Bone marrow (tissue), 2 donors: ENCODE data around the gene VSTM4.

Experiments used
- DNase-seq, 2 donors: peaks; one replicate each; lab custom pipeline; 2025; lab: John Stamatoyannopoulos, UW

Gene VSTM4

DNA sequence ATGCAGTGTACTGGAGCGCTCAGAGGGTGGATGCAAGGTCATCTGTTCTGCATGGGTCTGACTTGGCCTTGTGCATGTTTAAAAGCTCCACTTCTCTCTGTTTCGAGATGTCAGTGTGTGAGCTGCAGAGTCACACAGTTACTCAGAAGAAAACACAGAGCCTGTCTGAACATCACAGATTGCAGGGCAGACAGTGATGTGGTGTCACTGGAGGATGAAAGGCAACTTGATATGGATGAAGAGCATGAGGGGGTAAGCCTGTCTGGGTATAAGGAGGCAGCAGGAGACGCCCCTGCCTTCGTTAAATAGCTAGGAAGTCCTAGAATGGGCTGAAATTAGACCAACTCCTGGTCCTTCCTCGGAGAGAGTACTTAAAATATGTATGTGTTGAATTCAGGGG is 108.2 kb downstream of the VSTM4 start:
- DNase-seq: no peak

DNA sequence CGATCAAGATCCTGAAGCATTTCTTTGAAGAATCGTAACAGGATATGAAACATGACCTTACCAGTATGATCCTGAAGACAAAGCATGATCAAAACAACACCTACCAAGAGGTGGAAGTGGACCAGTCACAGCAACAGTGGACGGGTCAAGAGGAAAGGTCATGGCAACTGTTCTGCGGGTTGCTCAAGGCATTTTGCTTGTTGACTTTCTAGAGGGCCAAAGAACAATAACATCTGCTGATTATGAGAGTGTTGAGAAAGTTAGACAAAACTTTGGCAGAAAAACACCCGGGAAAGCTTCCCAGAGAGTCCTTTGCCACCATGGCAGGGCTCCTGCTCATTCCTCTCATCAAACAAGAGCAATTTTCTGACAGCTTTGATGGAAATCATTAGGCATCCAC is 110.1 kb downstream of the VSTM4 start:
- DNase-seq: no peak

DNA sequence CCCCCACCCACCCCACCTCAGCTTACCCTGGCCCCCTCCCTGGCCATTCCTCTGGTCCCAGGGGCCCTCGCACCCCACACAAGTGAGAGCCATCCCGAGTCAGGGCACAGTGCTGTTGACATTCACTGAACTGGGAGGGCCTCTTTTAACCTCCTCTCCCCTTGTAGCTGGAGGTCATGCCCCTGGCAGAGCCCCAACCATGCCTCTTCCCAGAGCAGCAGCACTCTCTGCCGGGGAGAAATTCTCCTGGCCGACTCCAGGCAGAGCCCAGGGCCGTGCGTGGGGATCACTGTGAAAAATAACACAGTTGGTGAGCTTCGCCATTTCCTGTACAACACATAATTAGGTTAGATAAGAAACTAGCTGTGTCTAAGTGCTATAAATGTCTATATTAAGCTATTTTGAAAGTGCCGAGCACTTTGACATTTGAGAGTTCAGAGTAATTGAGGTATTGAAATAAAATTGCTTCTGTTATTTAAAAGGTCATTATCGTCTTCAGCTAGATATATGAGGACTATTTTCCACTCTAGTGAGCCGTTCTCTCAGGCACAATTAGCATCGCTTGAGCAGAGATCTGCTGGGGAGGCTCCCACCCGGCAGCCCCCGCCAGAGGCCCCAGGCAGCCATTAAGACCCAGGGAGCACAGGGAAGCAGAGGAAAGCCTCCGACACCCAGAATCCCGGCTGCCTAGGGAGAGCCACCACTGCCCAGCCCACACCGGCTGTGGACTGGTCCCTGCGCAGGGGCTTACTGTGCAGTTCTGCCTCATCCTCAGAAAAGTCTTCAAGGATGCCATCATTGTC is 113.3 kb downstream of the VSTM4 start:
- DNase-seq: no peak

DNA sequence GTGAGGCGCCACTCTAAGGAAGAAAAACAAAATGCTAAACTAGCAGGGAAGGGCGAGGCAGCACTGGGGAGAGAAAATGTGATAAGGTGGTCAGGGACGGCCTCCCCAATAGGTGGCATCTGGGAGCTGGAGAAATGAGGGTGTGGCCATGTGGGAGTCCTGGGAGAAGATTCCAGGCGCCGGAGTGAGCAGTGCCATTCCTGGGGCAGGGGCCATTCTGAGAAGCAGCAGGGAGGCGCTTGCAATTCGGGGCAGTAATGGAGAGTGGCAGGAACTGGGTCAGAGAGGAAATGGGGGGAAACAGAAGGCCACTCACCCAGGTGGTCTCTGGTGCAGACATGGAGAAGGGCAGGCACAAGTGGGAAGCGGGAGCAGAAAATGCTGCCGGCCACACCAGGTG is 113.9 kb downstream of the VSTM4 start:
- DNase-seq: no peak

DNA sequence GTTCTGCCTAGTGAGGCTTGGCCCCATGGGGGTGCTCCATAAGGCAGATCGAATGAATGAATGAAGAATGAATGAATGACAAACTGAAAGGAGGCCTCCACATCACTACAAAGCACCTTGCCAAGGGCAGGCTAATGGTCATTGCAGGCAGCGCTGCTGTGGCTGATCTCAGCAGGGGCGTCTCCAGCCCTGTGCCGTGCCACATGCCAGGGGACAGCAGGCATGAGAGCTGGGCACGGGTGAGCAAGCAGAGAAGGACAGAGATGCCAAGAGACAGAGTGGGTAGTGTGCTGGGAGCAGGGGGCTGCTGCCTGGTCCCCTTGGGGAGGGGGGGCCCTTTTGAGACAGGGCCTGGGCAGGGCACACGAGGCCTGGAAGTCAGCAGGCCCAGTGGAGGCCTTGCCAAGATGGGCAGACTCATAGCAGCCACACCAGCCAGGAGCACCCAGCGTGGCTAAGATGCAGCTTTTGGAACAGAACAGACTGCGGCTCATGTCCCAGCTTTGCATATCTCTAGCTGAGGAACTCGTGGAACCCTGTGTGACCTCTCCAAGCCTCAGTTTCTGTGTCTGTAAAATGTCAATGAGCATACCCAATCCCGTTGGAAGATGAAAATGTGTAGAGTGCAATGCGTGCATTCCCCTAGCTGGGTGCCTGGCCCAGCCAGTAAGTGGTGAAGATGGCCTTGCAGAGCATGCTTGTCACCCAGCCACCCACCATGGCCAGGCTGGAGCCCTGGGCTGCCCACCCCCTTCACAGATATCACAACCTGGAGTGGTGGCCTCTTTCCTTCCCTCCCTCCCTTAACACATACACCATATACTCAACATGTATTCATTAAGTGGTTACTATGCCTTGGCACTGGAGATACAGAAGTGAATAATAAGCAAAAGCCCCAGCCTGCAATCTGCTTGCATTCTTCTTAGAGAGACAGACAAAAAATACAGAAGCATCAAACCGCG is 114.6 kb downstream of the VSTM4 start:
- no peak for DNase-seq

DNA sequence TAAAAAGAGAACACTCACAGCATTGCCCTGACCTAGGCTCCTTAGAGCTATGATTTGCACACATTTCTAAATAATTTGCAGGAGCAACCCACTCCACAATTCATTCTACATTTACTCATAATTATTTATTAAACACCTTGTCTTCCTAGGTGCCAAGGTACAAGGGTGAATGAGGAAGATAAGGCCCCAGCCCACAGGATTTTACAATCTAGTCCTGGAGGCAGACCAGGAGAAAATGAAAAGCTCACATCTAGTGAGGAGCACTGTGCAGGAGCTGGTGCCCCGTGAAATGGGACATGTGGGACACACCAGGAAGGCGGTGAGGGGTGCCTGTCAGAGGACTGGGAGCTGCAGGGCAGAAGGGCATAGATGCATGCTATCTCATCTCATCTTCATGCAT is 116.0 kb downstream of the VSTM4 start:
- DNase-seq: no peak

DNA sequence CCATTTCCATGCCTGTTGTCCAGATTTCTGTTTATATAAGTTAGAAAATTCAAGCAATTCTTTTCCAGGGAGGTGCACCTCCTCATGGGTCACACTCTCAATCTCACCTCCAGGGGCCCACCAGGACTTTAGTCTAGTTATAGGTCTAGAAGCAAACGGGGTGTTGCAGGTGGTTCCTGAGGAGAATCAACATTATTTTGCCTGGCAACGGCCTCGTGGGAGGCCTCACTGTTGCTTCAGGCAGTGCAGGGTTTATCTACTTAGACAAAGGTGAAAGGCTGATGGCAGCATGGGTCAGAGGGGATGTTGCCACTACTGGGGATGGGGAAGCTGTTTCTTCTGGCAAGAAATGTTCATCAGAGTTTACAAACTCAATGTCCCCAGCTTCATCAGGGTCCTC is 119.0 kb downstream of the VSTM4 start:
- no peak for DNase-seq

DNA sequence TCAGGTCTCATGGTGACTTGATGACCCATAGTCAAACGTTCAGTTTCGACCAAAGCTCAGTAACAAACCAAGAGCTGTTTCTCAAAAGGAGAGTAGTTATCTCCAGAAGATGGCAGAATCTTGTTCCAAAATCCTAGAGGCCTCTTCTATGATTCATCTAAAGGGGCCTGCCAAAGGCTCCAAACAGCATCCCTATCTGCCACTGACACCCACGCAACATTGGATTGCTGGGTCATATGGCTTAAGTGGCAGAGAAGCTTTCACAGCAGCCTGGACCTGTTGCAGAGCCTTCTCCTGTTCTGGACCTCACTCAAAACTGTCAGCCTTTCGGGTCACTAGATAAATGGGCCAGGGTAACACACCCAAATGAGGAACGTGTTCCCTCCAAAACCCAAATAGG is 121.7 kb downstream of the VSTM4 start:
- no peak for DNase-seq

DNA sequence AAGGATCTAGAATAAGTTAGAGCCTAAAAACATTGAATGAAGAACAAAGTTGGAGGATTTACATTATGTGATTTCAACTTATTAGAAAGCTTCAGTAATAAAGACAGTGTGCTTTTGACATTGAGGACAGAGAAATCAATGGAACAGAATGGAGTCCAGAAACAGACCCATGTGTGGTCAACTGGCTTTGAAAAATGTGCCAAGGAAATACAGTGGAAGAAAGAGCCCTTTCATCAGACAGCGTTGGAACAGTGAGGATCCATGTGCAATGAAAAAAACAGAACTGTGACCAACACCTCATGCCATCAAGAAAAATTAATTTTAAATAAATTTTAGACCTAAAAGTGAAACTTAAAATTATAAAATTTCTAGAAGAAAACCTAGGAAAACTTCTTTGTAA is 125.1 kb downstream of the VSTM4 start:
- no peak for DNase-seq

DNA sequence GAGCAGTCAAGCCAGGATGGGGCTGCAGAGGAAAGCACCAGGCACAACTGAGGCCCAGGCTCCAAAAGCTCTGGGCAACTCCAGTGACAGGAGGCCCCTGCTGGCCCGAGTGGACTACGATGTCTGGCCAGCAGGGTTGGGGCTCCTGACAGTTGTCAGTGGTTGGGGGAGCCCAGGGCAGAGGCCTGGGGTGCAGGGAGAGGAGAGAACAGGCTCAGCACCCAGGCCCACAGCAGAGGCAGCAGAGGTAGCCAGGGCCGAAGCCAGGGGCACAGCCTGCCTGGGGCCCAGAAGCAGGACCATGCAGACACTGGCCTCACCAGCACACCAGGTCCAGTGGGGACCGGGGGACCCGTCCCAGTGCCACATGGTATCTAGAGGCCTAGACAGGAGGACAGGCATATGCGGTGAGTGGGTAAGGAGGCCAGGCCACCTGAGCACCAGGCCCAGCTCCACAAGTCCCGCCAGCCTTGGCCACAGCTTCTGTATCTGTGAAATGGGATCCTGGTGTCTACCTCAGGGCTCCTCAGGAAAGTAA is 129.6 kb downstream of the VSTM4 start:
- no peak for DNase-seq

DNA sequence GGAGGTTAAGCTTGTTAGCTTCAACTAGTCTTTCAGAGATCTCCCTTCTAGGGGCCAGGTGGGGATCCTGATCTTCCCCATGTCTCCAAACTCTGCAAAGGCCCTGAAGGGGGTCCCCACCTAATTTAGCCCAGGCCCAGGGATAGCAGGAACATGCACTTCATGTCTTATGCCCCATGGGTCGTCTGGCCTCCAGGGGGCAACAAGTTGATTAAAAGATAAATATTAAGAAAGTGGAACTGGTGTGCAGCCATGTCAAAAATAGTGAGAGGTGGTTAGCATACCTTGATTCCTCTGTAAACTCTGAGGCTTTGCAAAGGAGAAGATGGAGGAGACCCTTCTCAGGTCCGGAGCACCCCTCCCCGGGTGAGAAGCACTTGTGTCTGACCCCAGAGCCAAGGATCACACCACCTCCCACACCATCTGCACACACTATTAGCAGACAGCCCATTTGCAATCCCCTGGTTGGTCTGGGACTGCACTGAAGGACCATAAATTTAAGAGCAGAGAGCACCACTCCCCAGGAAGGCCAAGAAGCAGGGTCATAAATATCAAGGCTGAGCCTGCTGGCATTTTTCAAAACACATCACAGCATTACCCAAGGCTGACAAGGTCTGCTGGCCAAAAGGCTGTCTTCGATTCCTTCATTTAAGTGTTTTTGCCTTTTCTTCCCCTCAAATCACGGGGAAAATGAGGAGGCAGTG is 131.5 kb downstream of the VSTM4 start:
- DNase-seq: no peak

DNA sequence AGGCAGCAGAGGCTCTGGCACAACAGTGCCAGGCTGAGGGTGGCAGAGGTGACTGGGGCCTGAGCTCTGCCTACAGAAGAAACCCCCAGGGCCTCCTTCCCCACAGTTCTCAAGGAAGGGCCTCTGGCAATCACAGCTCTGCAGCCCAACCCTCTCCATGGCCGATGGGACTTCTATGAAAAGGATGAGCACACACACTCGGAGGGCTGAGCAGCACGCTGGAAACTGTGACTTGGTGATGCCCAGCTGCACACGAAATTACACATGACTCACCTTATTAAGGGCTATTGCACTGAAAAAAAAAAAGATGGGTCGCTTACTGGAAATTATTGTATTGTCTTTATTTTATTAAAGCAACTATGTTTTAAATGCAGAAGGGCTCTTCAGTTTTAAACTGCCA is 132.7 kb downstream of the VSTM4 start:
- DNase-seq: no peak

DNA sequence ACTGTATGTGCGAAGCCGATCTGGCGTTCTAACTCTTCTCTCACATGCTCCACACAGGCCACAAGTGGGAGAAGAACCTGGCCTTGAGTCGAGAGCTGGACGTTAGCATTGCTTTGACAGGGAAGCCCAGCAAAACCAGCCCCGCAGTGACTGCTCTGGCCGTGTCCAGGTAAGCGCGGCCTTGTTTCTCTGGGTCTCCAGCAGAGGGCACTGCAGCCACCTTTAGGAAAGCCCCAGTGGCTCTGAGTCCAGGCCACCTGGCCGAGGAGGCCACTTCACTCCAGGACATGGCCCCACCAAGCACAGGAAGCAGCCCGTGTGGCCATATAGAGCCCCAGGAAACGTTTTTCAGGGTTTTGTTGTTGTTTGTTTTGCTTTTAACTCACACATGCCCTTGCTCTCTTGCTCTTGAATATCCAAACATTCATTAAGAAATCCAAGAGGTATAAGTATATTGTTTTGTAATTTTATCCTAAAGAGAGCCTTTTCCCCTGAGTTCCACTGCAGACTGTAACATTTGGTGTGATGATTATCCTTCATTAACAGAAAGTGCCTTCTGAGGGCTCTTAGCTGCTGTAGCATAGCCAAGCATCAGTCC is 133.9 kb downstream of the VSTM4 start:
- DNase-seq: no peak

DNA sequence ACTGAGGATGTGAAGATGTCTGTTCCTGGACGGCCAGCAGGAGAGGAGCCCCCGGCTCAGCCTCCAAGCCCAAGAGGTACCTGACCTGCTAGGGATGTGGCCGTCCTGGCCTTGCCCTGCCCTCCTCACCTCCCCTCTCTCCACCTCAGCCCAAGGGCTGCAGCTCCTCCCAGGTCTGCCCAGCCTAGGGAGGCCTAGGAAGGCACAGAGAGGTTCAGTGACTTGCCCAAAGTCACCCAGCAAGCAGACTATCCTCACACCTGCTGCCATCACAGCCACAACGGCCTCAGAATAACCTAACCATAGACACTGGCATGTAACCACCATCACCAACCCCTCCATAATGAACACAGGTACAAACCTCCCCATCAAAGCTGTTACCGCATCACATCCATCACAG is 137.0 kb downstream of the VSTM4 start:
- no peak for DNase-seq

DNA sequence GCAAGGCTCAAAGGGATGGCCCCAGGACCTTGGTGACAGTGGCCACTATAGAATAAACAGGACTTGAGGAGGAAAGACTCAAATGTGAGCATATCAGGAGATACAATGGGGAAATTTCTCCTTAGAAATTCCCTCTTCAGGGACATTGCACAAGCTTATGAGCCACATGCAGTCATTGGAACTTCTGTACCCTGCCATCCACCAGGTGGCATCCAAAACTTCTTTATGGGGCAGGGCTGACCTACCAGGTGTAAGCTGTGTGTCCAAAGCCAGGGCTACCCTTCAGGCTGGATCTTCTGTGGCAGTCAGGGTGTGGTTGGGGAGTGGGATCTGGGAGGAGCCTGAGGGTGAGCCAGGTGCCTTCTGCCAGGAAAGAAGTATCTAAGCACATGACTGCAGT is 139.1 kb downstream of the VSTM4 start:
- DNase-seq: no peak

DNA sequence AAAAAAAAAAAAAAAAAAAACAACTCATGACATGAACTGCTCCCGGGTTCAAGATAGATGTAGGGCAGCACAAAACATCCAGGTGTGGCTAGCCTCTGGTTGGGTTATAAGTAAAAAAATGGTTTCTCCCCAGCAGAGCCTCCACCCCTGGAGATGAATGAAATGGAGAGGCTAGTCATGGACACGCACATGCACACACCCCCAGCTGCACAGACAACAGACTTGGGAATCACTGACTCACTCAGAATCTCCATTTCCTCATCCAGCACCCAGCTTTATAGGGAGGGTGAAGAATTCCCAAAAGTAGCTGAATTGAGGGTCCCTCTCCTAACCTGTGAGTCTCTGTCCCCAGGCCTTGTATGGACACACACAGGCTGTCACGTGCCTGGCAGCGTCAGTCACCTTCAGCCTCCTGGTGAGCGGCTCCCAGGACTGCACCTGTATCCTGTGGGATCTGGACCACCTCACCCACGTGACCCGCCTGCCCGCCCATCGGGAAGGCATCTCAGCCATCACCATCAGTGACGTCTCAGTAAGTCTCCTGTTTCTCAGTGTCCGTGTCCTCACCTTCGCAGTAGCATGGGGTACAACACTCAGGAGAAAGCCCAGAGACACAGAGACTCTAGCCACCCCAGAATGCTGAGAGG is 140.7 kb downstream of the VSTM4 start:
- DNase-seq: no peak

DNA sequence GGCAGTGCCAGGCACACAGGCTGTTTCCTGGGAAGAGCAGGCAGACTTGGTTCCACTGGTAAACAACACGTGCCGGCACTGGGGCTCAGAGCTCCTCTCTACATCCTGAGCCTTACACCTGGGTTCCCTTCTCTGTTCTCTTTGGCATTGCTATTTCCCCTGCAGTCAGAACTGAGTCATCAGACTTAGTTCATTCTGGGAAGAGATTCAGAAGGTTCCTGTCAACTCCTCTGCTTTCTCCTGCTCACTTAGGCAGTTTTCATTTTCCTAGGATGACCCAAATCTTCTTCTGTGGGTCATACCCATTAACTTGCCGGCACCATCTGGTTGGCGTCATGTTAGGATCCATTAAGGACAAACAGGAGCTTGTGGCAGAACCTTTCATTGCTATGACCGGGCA is 142.3 kb downstream of the VSTM4 start:
- DNase-seq: no peak

DNA sequence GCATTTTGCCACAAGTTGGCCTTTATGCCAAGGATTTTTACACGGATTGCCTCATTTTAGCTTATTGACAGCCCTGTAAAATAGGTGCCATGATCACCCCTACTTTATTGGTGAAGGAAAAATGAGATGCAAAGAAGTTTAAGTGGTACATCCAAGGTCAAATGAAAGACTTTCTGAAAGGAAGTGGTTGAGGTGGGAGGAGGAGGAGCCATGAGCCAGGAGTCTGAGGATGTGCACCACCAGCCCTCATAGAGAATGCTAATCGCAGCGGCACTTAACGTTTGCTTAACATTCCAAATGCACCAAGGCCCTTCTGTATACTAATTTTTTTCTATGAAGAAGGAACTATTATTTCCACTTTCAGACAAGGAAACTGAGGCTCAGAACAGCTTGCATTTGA is 144.7 kb downstream of the VSTM4 start:
- no peak for DNase-seq

DNA sequence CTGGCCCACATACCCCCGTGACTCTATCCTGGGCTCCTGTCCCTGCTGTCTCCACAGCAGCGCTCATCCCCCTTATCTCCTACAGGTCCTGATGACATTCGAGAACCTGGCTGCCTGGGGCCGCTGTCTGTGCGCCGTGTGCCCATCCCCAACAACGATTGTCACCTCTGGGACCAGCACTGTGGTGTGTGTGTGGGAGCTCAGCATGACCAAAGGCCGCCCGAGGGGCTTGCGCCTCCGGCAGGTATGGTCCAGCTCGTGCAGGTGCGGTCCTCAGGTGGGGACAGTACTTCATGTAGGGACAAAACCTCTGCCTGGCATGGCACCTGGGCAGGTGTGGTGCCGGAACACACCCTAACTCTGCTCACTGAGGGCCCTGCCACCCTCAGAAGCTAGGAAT is 145.3 kb downstream of the VSTM4 start:
- no peak for DNase-seq

DNA sequence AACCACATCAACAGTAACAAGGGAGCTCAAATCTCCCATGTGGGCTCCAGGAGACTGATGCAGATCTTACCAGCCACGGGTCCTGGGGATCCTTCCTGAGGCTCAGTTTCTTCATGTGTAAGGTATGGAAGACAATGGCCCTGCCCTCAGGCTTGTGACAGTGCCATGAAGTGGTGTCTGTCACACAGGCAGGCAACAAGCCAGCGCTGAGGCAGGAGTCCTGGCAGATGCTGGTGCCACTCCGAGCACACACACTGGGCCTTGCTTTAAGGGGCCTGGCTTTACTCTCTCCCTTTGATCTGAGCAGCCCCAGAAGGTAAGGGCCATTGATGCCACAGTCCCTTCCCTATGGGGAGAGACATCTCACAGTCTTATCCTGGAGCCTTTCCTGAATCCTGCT is 147.3 kb downstream of the VSTM4 start:
- DNase-seq: no peak

DNA sequence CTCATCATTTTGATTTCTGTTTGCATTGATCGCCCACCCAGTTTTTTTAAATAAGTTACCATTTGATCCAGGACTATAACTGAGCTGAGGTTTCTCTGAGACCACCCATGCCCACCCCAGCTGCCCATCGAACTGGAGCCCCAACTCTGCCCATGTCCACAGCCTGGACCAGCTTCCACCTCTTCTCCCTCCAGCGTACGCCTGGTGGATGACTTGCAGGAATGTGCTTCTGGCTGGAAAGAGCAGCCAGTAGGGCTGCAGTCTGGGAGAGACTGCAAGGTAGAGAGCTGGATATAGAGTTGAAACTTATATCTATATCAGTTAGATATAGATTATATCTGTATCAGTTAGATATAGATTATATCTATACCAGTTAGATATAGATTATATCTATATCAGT is 149.9 kb downstream of the VSTM4 start:
- no peak for DNase-seq
